B cell (primary cell): ENCODE measurements around the gene POLL. TPM values are rescaled to one million over a fixed set of nuclear protein-coding genes. Genes with fewer than 3 reads are reported as not detected.

Experiments used
- ATAC-seq: fragments of 200-7000 bp; cut with Tn5 transposase; one replicate; pipeline ENCODE4 v1.10.0; 2021; ENCODE audit warnings: low read depth, mild to moderate bottlenecking, moderate number of reproducible peaks, moderate library complexity
- CTCF ChIA-PET: fragments of 350-600 bp; sonication (Branson Sonifier 250); formaldehyde crosslinking; loops from one replicate; lab custom pipeline; 2021; ENCODE audit warnings: antibody characterized with exemption, inconsistent platforms; lab: Charles Lee
- POLR2A ChIA-PET: fragments of 350-600 bp; sonication (Branson Sonifier 250); formaldehyde crosslinking; loops from one replicate; lab custom pipeline; 2021; ENCODE audit warnings: antibody characterized with exemption; lab: Charles Lee
- DNase-seq: peaks from one replicate; pipeline ENCODE4 v3.0.0; 2013
- H2AFZ ChIP-seq: 2 replicates; pipeline ENCODE4 v1.6.1; 2012; ENCODE audit warnings: mild to moderate bottlenecking, low read depth, low read length; ENCODE audit not compliant: insufficient read depth, poor library complexity, severe bottlenecking
- H3K27ac ChIP-seq, 2 donors: 1 replicate in 1 of 2; 2 replicates in 1 of 2; pipeline ENCODE4 v1.5.1; 2012 to 2013; ENCODE audit warnings: low read length in 2 of 2, mild to moderate bottlenecking in 2 of 2, moderate library complexity in 1 of 2
- H3K27me3 ChIP-seq, 4 experiments: fragments of 200-600 bp in 1 of 4; sonication (generic) in 1 of 4; replicated peaks in 1 of 4; 1 replicate in 2 of 4; 2 replicates in 2 of 4; pipeline versions ENCODE4 v1.6.1 to v1.7.0; 2013 to 2016; ENCODE audit warnings: low read length in 3 of 4, mild to moderate bottlenecking in 2 of 4, mixed read lengths in 1 of 4, moderate library complexity in 1 of 4; ENCODE audit not compliant: insufficient read depth in 4 of 4, control insufficient read depth in 3 of 4; ENCODE audit errors: control extremely low read depth in 1 of 4
- H3K36me3 ChIP-seq, 2 experiments: replicated peaks in 1 of 2; 1 replicate in 1 of 2; 2 replicates in 1 of 2; pipeline versions ENCODE4 v1.6.1 to v1.7.1; 2013; ENCODE audit warnings: low read length in 1 of 2; ENCODE audit not compliant: insufficient read depth in 2 of 2, control insufficient read depth in 1 of 2; ENCODE audit errors: control extremely low read depth in 1 of 2, extremely low read depth in 1 of 2
- H3K4me1 ChIP-seq, 2 donors: fragments of 200-600 bp in 1 of 2; sonication (generic) in 1 of 2; 1 replicate in 1 of 2; 2 replicates in 1 of 2; pipeline versions ENCODE4 v1.5.1 to v1.6.1; 2013 to 2017; ENCODE audit warnings: low read length in 2 of 2; ENCODE audit not compliant: control insufficient read depth in 2 of 2, insufficient read depth in 2 of 2
- H3K4me2 ChIP-seq: replicated peaks from 2 replicates; pipeline ENCODE3; 2012; ENCODE audit warnings: mild to moderate bottlenecking, low read depth, low read length; ENCODE audit not compliant: poor library complexity, severe bottlenecking
- H3K4me3 ChIP-seq, 5 experiments: fragments of 200-600 bp in 1 of 5; sonication (generic) in 1 of 5; 1 replicate in 3 of 5; 2 replicates in 2 of 5; pipeline versions ENCODE4 v1.5.1 to v1.7.0; 2011 to 2016; ENCODE audit warnings: low read length in 4 of 5, mild to moderate bottlenecking in 4 of 5, low read depth in 2 of 5, control low read depth in 1 of 5, moderate library complexity in 1 of 5; ENCODE audit not compliant: insufficient read depth in 1 of 5; ENCODE audit errors: control extremely low read depth in 1 of 5, extremely low read depth in 1 of 5
- H3K79me2 ChIP-seq: fragments of 200-600 bp; sonication (generic); one replicate; pipeline ENCODE4 v1.6.0; 2016; ENCODE audit warnings: low read length; ENCODE audit not compliant: control insufficient read depth, insufficient read depth
- H3K9ac ChIP-seq: fragments of 200-600 bp; sonication (generic); 2 replicates; pipeline ENCODE4 v1.6.1; 2017; ENCODE audit warnings: mild to moderate bottlenecking, low read length, moderate library complexity
- H3K9me3 ChIP-seq, 3 donors: one replicate each; pipeline versions ENCODE4 v1.6.1 to v1.7.1; 2013; ENCODE audit warnings: low read length in 2 of 3; ENCODE audit not compliant: control insufficient read depth in 2 of 3, insufficient read depth in 1 of 3; ENCODE audit errors: control extremely low read depth in 1 of 3
- H4K20me1 ChIP-seq: 2 replicates; pipeline ENCODE4 v1.6.0; 2012; ENCODE audit warnings: mild to moderate bottlenecking, low read length; ENCODE audit not compliant: insufficient read depth, control insufficient read depth, poor library complexity, severe bottlenecking
- H3K27ac Mint-ChIP-seq: one replicate; pipeline ENCODE4 v1.8.0; 2021; ENCODE audit warnings: mixed read lengths
- H3K27me3 Mint-ChIP-seq: one replicate; pipeline ENCODE4 v1.8.0; 2021; ENCODE audit warnings: mixed read lengths
- H3K4me1 Mint-ChIP-seq: one replicate; pipeline ENCODE4 v1.8.0; 2021; ENCODE audit warnings: mixed read lengths
- H3K4me3 Mint-ChIP-seq: one replicate; pipeline ENCODE4 v1.8.0; 2021; ENCODE audit warnings: mixed read lengths
- H3K9me3 Mint-ChIP-seq: one replicate; pipeline ENCODE4 v1.8.0; 2022; ENCODE audit warnings: mixed read lengths; ENCODE audit not compliant: insufficient read depth
- CTCF ChIP-seq: fragments of 200-600 bp; IDR thresholded peaks from one replicate; pipeline ENCODE4 v1.8.0; 2022; ENCODE audit warnings: antibody characterized with exemption, mild to moderate bottlenecking
- EZH2 ChIP-seq: IDR thresholded peaks from 2 replicates; pipeline ENCODE4 v1.6.1; 2012; ENCODE audit warnings: borderline replicate concordance, low read depth, mild to moderate bottlenecking, moderate library complexity, low read length; ENCODE audit not compliant: insufficient read depth, poor library complexity, severe bottlenecking
- WGBS: methylation state at CpG from one replicate; pipeline ENCODE4 v1.1.5; 2013; ENCODE audit warnings: missing lambda C conversion rate; ENCODE audit not compliant: insufficient coverage; 5-methylcytosine and 5-hydroxymethylcytosine counted together
- intact Hi-C: fragments of 100-400 bp; cut with micrococcal nuclease; formaldehyde crosslinking; loops from one replicate; pipeline ENCODE4 v1.10.0; 2022
- polyA plus RNA-seq: library from polyadenylated mRNA; depleted of rRNA; stranded (reverse); fragments of >200 nt; gene quantifications from 2 replicates; pipeline ENCODE4 v1.2.3, GENCODE V29; 2012
- total RNA-seq, 2 donors: library from RNA; stranded (reverse); fragments of 120-200 nt in 1 of 2; gene quantifications; 1 replicate in 1 of 2; 2 replicates in 1 of 2; pipeline versions ENCODE4 v1.2.3 to v1.2.4, GENCODE V29; 2013 to 2022

POLL gene
- total and polyA plus RNA-seq, 2 donors (not counting 1 experiment from before 2014, with no cell fraction given), result 46.0 to 46.7 TPM

- Histone ChIP-seq H3K27ac (peak overlapping the region in 1 of 2 donors; percentile 86), H3K9me3 (no peaks in the 10 kb centered on the region), H3K4me3 (peak overlapping the region in 1 of 5 experiments; percentile 91), H3K4me1 (peaks cover 15 to 19% of the 10 kb centered on the region in 2 donors), H3K79me2 (peaks cover 17% of the 10 kb centered on the region), H3K4me2 (peak overlapping the region; percentile 83), H2AFZ (peak overlapping the region; percentile 98), H3K36me3 (peaks cover under 1 to 2% of the 10 kb centered on the region in 2 experiments), H3K9ac (peak overlapping the region; percentile 92), H3K27me3 (no peaks in the 10 kb centered on the region), H4K20me1 (no peaks in the 10 kb centered on the region)
- no peak for TF ChIP-seq CTCF
- TF ChIP-seq EZH2, result no peak
- intact Hi-C loops, result loop anchor here (2.0 to 5.0 kb wide), 3 partner anchors 103 to 236 kb away; partner anchors contain the start of gene NPM3
- ChIA-PET POLR2A (no interaction called here), CTCF (no interaction called here)
- Mint-ChIP-seq H3K4me3 (peak overlapping the region; percentile 96), H3K27ac (no peak overlapping the region), H3K4me1 (peaks cover 21% of the 10 kb centered on the region), H3K27me3 (no peaks in the 10 kb centered on the region), H3K9me3 (no peaks in the 10 kb centered on the region)
- DNase-seq, result no peak
- no peak for ATAC-seq
- 93% methylated on average over 3 of the region's 5 CpGs for WGBS
These were observed 822 bp upstream of the POLL start for GRCh38 chr10:101588879-101589278.

- H2AFZ ChIP-seq, result no peak overlapping the region
- H3K79me2 ChIP-seq, result peaks cover 17% of the 10 kb centered on the region
- peak overlapping the region; percentile 49 for H3K4me3 Mint-ChIP-seq
- H3K4me2 ChIP-seq, result no peak overlapping the region
- CTCF ChIA-PET, result interaction anchor here (1.1 kb wide), 1 partner anchor 15 kb away, joined by 4 read pairs; no protein-coding TSS in a partner anchor
- H3K27ac ChIP-seq, result no peak overlapping the region
- peaks cover 21% of the 10 kb centered on the region for H3K4me1 Mint-ChIP-seq
- DNase-seq (no peak), ATAC-seq (no peak)
- intact Hi-C loops, result loop anchor here (5.0 kb wide), 2 partner anchors 106 to 196 kb away; partner anchors contain the start of gene NPM3
- peaks cover 15 to 19% of the 10 kb centered on the region in 2 donors for H3K4me1 ChIP-seq
- H3K4me3 ChIP-seq, result no peak overlapping the region
- H3K27me3 ChIP-seq, result no peaks in the 10 kb centered on the region
- H3K9me3 Mint-ChIP-seq, result no peaks in the 10 kb centered on the region
- no peak overlapping the region for H3K27ac Mint-ChIP-seq
- H3K9ac ChIP-seq, result no peak overlapping the region
- peaks cover 2 to 18% of the 10 kb centered on the region in 2 experiments for H3K36me3 ChIP-seq
- WGBS, result 90% methylated on average over 9 of the region's 9 CpGs
- H4K20me1 ChIP-seq, result no peaks in the 10 kb centered on the region
- H3K27me3 Mint-ChIP-seq, result no peaks in the 10 kb centered on the region
- POLR2A ChIA-PET, result no interaction called here
- H3K9me3 ChIP-seq, result no peaks in the 10 kb centered on the region
- TF ChIP-seq EZH2, result no peak
- TF ChIP-seq CTCF, result no peak
These were observed 2.2 kb downstream of the POLL start for GRCh38 chr10:101585841-101586240.
